ENCODE measurements around the gene ACTG1.
A peak's percentile ranks its signal among the peaks of the same experiment; 100 is the strongest.

ACTG1 gene

GRCh38 chr17:81509207-81509971 lies 3.2 kb downstream of the ACTG1 start:
- Histone ChIP-seq H3K27me3 (ENCODE audit: insufficient read depth, poor library complexity, severe bottlenecking) (no peaks in the 10 kb centered on the region), H3K4me3 (ENCODE audit: severe bottlenecking) (peak overlapping the region; percentile 66), H3K27ac (ENCODE audit: poor library complexity, severe bottlenecking) (peak overlapping the region; percentile 97), H3K36me3 (ENCODE audit: low read depth) (peaks cover 36% of the 10 kb centered on the region), H3K9me3 (ENCODE audit: severe bottlenecking) (no peaks in the 10 kb centered on the region), H3K4me1 (ENCODE audit: insufficient read depth, poor library complexity, severe bottlenecking) (no peaks in the 10 kb centered on the region)
- no peak for DNase-seq (ENCODE audit: low spot score)
- ATAC-seq (ENCODE audit: low read depth): peak; percentile 3
- no peak for TF ChIP-seq CTCF (IDR thresholded peaks at IDR 0.05; ENCODE audit: poor library complexity, severe bottlenecking)

- H3K4me1 ChIP-seq (ENCODE audit: insufficient read depth, poor library complexity, severe bottlenecking): no peaks in the 10 kb centered on the region
- no peak for TF ChIP-seq CTCF (IDR thresholded peaks at IDR 0.05; ENCODE audit: poor library complexity, severe bottlenecking)
- DNase-seq (ENCODE audit: low spot score) (peak; percentile 51), ATAC-seq (ENCODE audit: low read depth) (peak; percentile 15)
- no peaks in the 10 kb centered on the region for H3K27me3 ChIP-seq (ENCODE audit: insufficient read depth, poor library complexity, severe bottlenecking)
- no peak overlapping the region for H3K4me3 ChIP-seq (ENCODE audit: severe bottlenecking)
- peaks cover 36% of the 10 kb centered on the region for H3K36me3 ChIP-seq (ENCODE audit: low read depth)
- no peaks in the 10 kb centered on the region for H3K9me3 ChIP-seq (ENCODE audit: severe bottlenecking)
- peak overlapping the region; percentile 97 for H3K27ac ChIP-seq (ENCODE audit: poor library complexity, severe bottlenecking)
Observed at GRCh38 chr17:81508639-81509206, 3.9 kb downstream of the ACTG1 start.

- ATAC-seq (ENCODE audit: low read depth): no peak
- no peak for TF ChIP-seq CTCF (IDR thresholded peaks at IDR 0.05; ENCODE audit: poor library complexity, severe bottlenecking)
Observed at GRCh38 chr17:81503619-81504018, 9.0 kb downstream of the ACTG1 start.

GRCh38 chr17:81502471-81503017 lies 10.1 kb downstream of the ACTG1 start:
- DNase-seq (ENCODE audit: low spot score) (peak; percentile 62), ATAC-seq (ENCODE audit: low read depth) (no peak)
- H3K27me3 ChIP-seq (ENCODE audit: insufficient read depth, poor library complexity, severe bottlenecking): no peaks in the 10 kb centered on the region
- H3K9me3 ChIP-seq (ENCODE audit: severe bottlenecking): no peaks in the 10 kb centered on the region
- H3K27ac ChIP-seq (ENCODE audit: poor library complexity, severe bottlenecking): no peak overlapping the region
- no peak overlapping the region for H3K4me3 ChIP-seq (ENCODE audit: severe bottlenecking)
- H3K4me1 ChIP-seq (ENCODE audit: insufficient read depth, poor library complexity, severe bottlenecking): no peaks in the 10 kb centered on the region
- no peak for TF ChIP-seq CTCF (IDR thresholded peaks at IDR 0.05; ENCODE audit: poor library complexity, severe bottlenecking)
- H3K36me3 ChIP-seq (ENCODE audit: low read depth): no peaks in the 10 kb centered on the region

More at GRCh38 chr17:81503619-81504018, 9.0 kb downstream of the ACTG1 start:
- no peak for DNase-seq (ENCODE audit: low spot score)
- no peak overlapping the region for H3K4me3 ChIP-seq (ENCODE audit: severe bottlenecking)
- no peaks in the 10 kb centered on the region for H3K27me3 ChIP-seq (ENCODE audit: insufficient read depth, poor library complexity, severe bottlenecking)
- H3K4me1 ChIP-seq (ENCODE audit: insufficient read depth, poor library complexity, severe bottlenecking): no peaks in the 10 kb centered on the region
- H3K9me3 ChIP-seq (ENCODE audit: severe bottlenecking): no peaks in the 10 kb centered on the region
- no peak overlapping the region for H3K27ac ChIP-seq (ENCODE audit: poor library complexity, severe bottlenecking)
- H3K36me3 ChIP-seq (ENCODE audit: low read depth): no peaks in the 10 kb centered on the region
